Measurements from ENCODE around the gene MAGI2. TPM values are rescaled to one million over a fixed set of nuclear protein-coding genes. Genes with fewer than 3 reads are reported as not detected.
"Not testable (repeated sequence)": the region's sequence is repeated elsewhere in the genome, so short reads cannot be mapped to it uniquely, and the experiment has no call there.

The MAGI2 gene
- polyA plus RNA-seq, 3 donors, result 0.03 to 0.11 TPM; not detected in 1

GRCh38 chr7:78002021-78002420 is 1451.4 kb downstream of the MAGI2 start:
- Mint-ChIP-seq H3K27ac (no peak overlapping the region), H3K4me1 (no peaks in the 10 kb centered on the region), H3K36me3 (no peaks in the 10 kb centered on the region), H3K9me3 (peaks cover 0 to 21% (median 3%) of the 10 kb centered on the region in 7 donors), H3K27me3 (ENCODE audit: low read depth in 3 of 3) (peaks cover 0 to 2% (median 0%) of the 10 kb centered on the region in 3 donors), H3K4me3 (no peak overlapping the region)
- no CpG with 5 or more reads among the region's 3 CpGs for WGBS (ENCODE audit: insufficient coverage)
- Histone ChIP-seq H3K79me2 (ENCODE audit: insufficient read depth, low read length) (no peaks in the 10 kb centered on the region), H3K4me2 (replicated peaks; ENCODE audit: extremely low read depth, low read length, poor library complexity, severe bottlenecking) (no peak overlapping the region), H3K9ac (ENCODE audit: insufficient read depth, low read length, poor library complexity, severe bottlenecking) (no peak overlapping the region), H3K9me3 (replicated peaks in 1 of 2; ENCODE audit: control insufficient read depth in 1 of 2, insufficient read depth in 1 of 2, low read length in 2 of 2) (peaks cover 0 to 5% of the 10 kb centered on the region in 2 donors), H3K27ac (ENCODE audit: low read depth in 1 of 2, low read length in 2 of 2) (no peak overlapping the region), H3K4me3 (replicated peaks in 1 of 3; ENCODE audit: low read depth in 2 of 3, low read length in 3 of 3) (no peak overlapping the region), H3K4me1 (ENCODE audit: control insufficient read depth in 1 of 2, insufficient read depth in 2 of 2, low read length in 2 of 2) (no peaks in the 10 kb centered on the region), H3K36me3 (replicated peaks in 1 of 2; ENCODE audit: control insufficient read depth in 1 of 2, insufficient read depth in 2 of 2, low read length in 2 of 2) (no peaks in the 10 kb centered on the region), H4K20me1 (ENCODE audit: insufficient read depth, low read length) (no peaks in the 10 kb centered on the region), H2AFZ (ENCODE audit: insufficient read depth, low read depth, low read length, poor library complexity, severe bottlenecking) (no peak overlapping the region), H3K27me3 (ENCODE audit: control insufficient read depth in 2 of 2, insufficient read depth in 2 of 2, low read length in 2 of 2) (no peaks in the 10 kb centered on the region)
- no peak for DNase-seq
- intact Hi-C loops (cut with micrococcal nuclease), result no loop called here
- no peak for TF ChIP-seq CTCF (IDR thresholded peaks at IDR 0.05)

GRCh38 chr7:77999168-77999567 is 1454.3 kb downstream of the MAGI2 start:
- H3K9ac ChIP-seq (ENCODE audit: insufficient read depth, low read length, poor library complexity, severe bottlenecking); H3K4me1 ChIP-seq (ENCODE audit: control insufficient read depth in 1 of 2, insufficient read depth in 2 of 2, low read length in 2 of 2); H3K27me3 Mint-ChIP-seq (ENCODE audit: low read depth in 3 of 3); DNase-seq; H2AFZ ChIP-seq (ENCODE audit: insufficient read depth, low read depth, low read length, poor library complexity, severe bottlenecking); H3K36me3 Mint-ChIP-seq; H3K4me3 ChIP-seq (replicated peaks in 1 of 3; ENCODE audit: low read depth in 2 of 3, low read length in 3 of 3); H3K27ac ChIP-seq (ENCODE audit: low read depth in 1 of 2, low read length in 2 of 2); H3K27me3 ChIP-seq (ENCODE audit: control insufficient read depth in 2 of 2, insufficient read depth in 2 of 2, low read length in 2 of 2); intact Hi-C loops (cut with micrococcal nuclease); H3K27ac Mint-ChIP-seq; H3K4me1 Mint-ChIP-seq; H3K36me3 ChIP-seq (replicated peaks in 1 of 2; ENCODE audit: control insufficient read depth in 1 of 2, insufficient read depth in 2 of 2, low read length in 2 of 2); H3K4me2 ChIP-seq (replicated peaks; ENCODE audit: extremely low read depth, low read length, poor library complexity, severe bottlenecking); H3K79me2 ChIP-seq (ENCODE audit: insufficient read depth, low read length); H4K20me1 ChIP-seq (ENCODE audit: insufficient read depth, low read length); H3K4me3 Mint-ChIP-seq; H3K9me3 ChIP-seq (replicated peaks in 1 of 2; ENCODE audit: control insufficient read depth in 1 of 2, insufficient read depth in 1 of 2, low read length in 2 of 2): not testable (repeated sequence)
- 100% methylated on average over 1 of the region's 3 CpGs for WGBS (ENCODE audit: insufficient coverage)
- H3K9me3 Mint-ChIP-seq, result peaks cover 0 to 19% (median 3%) of the 10 kb centered on the region in 7 donors

Measured in CD14-positive monocyte (primary cell).